OCI-LY1 (cell line): Measurements from ENCODE around the gene PAGR1.
"Not testable (repeated sequence)": the region's sequence is repeated elsewhere in the genome, so short reads cannot be mapped to it uniquely, and the experiment has no call there.

Source experiments
- CTCF ChIP-seq: fragments of 200-600 bp; sonication (generic), shearing (Covaris generic); IDR thresholded peaks from 2 replicates; pipeline ENCODE4 v1.5.1; 2017; ENCODE audit warnings: mild to moderate bottlenecking, antibody characterized with exemption, low read length, moderate library complexity, mixed read lengths
- EZH2 ChIP-seq: fragments of 200-600 bp; sonication (generic), shearing (Covaris generic); IDR thresholded peaks from 2 replicates; pipeline ENCODE4 v1.8.0; 2017; ENCODE audit warnings: borderline replicate concordance, mixed run types, mild to moderate bottlenecking, antibody characterized with exemption, low read length, moderate library complexity, mixed read lengths

GRCh38 chr16:29772330-29772729, 43.6 kb upstream of the PAGR1 start:
- not testable (repeated sequence) for TF ChIP-seq CTCF, EZH2
